Measurements from ENCODE around the gene AICDA. TPM values are rescaled to one million over a fixed set of nuclear protein-coding genes. Genes with fewer than 3 reads are reported as not detected.

Gene AICDA
- total and polyA plus RNA-seq, 2 experiments from 2014 or later = 1.7 TPM; not detected in 1

DNA sequence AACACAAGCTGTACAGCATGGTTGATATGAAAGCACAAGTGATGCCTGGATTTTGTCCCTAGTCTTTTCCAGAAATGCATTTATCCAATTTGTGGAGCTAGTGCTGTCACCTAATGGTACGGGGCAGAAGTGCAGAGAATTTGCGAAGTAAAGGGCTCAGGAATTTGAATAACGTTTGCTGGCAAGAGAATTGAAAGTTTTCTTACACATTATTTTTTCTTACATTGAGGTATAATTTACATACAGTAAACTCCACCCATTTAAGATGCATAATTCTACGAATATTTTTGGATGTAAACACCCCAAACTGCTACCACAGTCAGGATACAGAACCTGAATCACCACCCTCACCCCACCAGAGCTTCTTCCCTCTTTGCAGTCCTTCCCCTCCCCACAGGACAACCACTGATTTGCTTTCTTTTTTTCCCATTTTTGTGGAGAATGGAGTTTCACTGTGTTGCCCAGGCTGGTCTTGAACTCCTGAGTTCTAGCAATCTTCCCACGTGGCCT, 3.5 kb downstream of the AICDA start:
- Histone ChIP-seq H3K27ac (no peak overlapping the region), H3K9me3 (ENCODE audit: low read depth) (no peaks in the 10 kb centered on the region), H3K4me1 (ENCODE audit: low read depth) (peaks cover 3% of the 10 kb centered on the region), H3K27me3 (no peaks in the 10 kb centered on the region), H3K4me3 (no peak overlapping the region), H3K36me3 (no peaks in the 10 kb centered on the region)
- DNase-seq (ENCODE audit: low read depth in 1 of 2, low spot score in 1 of 2) = peak; percentile 67 to 77
- TF ChIP-seq, protein P1, sequence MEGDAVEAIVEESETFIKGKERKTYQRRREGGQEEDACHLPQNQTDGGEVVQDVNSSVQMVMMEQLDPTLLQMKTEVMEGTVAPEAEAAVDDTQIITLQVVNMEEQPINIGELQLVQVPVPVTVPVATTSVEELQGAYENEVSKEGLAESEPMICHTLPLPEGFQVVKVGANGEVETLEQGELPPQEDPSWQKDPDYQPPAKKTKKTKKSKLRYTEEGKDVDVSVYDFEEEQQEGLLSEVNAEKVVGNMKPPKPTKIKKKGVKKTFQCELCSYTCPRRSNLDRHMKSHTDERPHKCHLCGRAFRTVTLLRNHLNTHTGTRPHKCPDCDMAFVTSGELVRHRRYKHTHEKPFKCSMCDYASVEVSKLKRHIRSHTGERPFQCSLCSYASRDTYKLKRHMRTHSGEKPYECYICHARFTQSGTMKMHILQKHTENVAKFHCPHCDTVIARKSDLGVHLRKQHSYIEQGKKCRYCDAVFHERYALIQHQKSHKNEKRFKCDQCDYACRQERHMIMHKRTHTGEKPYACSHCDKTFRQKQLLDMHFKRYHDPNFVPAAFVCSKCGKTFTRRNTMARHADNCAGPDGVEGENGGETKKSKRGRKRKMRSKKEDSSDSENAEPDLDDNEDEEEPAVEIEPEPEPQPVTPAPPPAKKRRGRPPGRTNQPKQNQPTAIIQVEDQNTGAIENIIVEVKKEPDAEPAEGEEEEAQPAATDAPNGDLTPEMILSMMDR (IDR thresholded peaks at IDR 0.05; ENCODE audit: low read depth, low read length) = peak; percentile 91

- Histone ChIP-seq H3K4me3 (no peak overlapping the region), H3K36me3 (no peaks in the 10 kb centered on the region), H3K9me3 (ENCODE audit: low read depth) (no peaks in the 10 kb centered on the region), H3K27me3 (no peaks in the 10 kb centered on the region), H3K27ac (no peak overlapping the region), H3K4me1 (ENCODE audit: low read depth) (peaks cover 3% of the 10 kb centered on the region)
- DNase-seq (ENCODE audit: low read depth in 1 of 2, low spot score in 1 of 2) = no peak
- TF ChIP-seq, protein P1 (IDR thresholded peaks at IDR 0.05; ENCODE audit: low read depth, low read length) = no peak
Observed at GRCh38 chr12:8606890-8607289, 5.8 kb downstream of the AICDA start.

- Histone ChIP-seq H3K4me3 (no peak overlapping the region), H3K27ac (no peak overlapping the region), H3K27me3 (no peaks in the 10 kb centered on the region), H3K36me3 (no peaks in the 10 kb centered on the region), H3K9me3 (ENCODE audit: low read depth) (no peaks in the 10 kb centered on the region), H3K4me1 (ENCODE audit: low read depth) (no peaks in the 10 kb centered on the region)
- no peak for DNase-seq (ENCODE audit: low read depth in 1 of 2, low spot score in 1 of 2)
- TF ChIP-seq, protein P1 (IDR thresholded peaks at IDR 0.05; ENCODE audit: low read depth, low read length) = no peak
Observed at GRCh38 chr12:8605057-8605456, 7.6 kb downstream of the AICDA start.

DNA sequence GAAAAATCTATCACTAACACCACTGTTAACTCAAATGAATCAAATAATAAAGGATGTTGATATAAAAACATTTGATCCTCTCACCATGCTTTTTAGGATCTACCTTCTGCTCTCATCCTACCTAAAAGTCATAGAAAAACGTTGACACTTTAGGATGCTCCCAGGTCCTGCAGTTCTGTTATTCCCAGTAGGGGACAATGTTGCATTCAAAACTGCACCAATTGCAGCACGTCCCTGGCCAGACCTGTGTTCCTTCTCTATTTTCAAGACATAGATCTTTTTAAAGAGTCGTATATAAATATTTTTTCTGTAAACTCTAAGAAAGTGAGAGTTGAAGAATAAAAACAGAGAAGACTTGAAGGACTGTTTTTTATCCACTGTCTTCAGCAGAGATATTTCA, 8.8 kb downstream of the AICDA start:
- no peak for DNase-seq (ENCODE audit: low read depth in 1 of 2, low spot score in 1 of 2)

DNA sequence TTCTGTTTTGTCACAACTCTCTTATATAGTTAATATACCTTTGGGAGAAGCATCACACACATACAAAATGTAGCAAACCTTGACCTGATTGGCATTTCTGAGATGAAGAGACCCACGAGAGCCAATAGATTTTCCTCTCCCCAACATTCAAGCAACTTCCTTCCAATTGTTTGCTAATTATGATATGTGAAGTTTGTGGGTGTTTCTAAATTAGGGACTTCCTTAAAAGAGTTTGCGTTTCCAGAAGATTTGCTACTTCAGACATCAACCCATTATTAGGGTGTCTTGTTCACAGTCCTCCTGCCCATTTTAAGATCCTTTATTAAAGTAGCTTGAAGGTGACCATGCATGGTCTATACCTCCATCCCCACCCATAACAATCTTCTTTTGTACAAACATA, 9.4 kb downstream of the AICDA start:
- DNase-seq (ENCODE audit: low read depth in 1 of 2, low spot score in 1 of 2) = no peak
- Histone ChIP-seq H3K27me3 (no peaks in the 10 kb centered on the region), H3K4me3 (no peak overlapping the region), H3K27ac (no peak overlapping the region), H3K9me3 (ENCODE audit: low read depth) (no peaks in the 10 kb centered on the region), H3K36me3 (no peaks in the 10 kb centered on the region), H3K4me1 (ENCODE audit: low read depth) (no peaks in the 10 kb centered on the region)
- TF ChIP-seq, protein P1 (IDR thresholded peaks at IDR 0.05; ENCODE audit: low read depth, low read length) = no peak

More for the DNA sequence above, 8.8 kb downstream of the AICDA start:
- TF ChIP-seq, protein P1 (IDR thresholded peaks at IDR 0.05; ENCODE audit: low read depth, low read length) = no peak
- Histone ChIP-seq H3K4me3 (no peak overlapping the region), H3K4me1 (ENCODE audit: low read depth) (no peaks in the 10 kb centered on the region), H3K27ac (no peak overlapping the region), H3K27me3 (no peaks in the 10 kb centered on the region), H3K36me3 (no peaks in the 10 kb centered on the region), H3K9me3 (ENCODE audit: low read depth) (no peaks in the 10 kb centered on the region)

All from cardiac muscle cell (in vitro differentiated cells and primary cell).